ENCODE measurements around the gene MAP4K1.

Gene MAP4K1

DNA sequence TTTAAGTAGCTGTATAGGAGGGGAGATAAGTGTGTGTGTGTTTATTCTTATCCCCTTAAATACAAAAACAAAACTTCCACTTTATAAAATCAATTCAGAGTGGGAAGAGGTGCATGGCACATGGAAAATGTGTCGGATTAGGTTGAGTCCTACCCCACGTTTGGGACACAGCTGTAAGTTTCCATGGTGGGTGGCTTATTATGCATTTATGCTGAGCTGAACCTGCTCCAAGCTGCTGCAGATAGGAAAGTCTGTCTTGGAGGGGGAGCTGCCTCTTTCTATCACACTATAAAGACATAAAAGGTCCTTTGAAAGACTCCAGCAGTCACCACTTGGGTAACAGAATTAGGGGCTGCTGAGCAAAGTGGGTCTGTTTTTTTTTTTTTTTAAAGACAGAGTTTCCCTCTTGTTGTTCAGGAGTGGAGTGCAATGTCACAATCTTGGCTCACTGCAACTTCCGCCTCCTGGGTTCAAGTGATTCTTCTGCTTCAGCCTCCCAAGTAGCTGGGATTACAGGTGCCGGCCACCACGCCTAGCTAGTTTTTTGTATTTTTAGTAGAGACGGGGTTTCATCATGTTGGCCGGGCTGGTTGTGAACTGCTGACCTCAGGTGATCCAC is 44.9 kb upstream of the MAP4K1 start:
- no peak for ATAC-seq
- TF ChIP-seq OSR1 (CRISPR knock-in tag; IDR thresholded peaks at IDR 0.05) (no peak), ZNF8 (CRISPR knock-in tag; IDR thresholded peaks at IDR 0.05) (no peak), ZFP3 (CRISPR knock-in tag; IDR thresholded peaks at IDR 0.05) (no peak), RARB (CRISPR knock-in tag; IDR thresholded peaks at IDR 0.05) (no peak), ISL1 (CRISPR knock-in tag; IDR thresholded peaks at IDR 0.05) (no peak), BACH2 (CRISPR knock-in tag; IDR thresholded peaks at IDR 0.05; ENCODE audit: borderline replicate concordance) (no peak), TOX (CRISPR knock-in tag; IDR thresholded peaks at IDR 0.05; ENCODE audit: borderline replicate concordance) (no peak)
- TF ChIP-seq, protein P1, sequence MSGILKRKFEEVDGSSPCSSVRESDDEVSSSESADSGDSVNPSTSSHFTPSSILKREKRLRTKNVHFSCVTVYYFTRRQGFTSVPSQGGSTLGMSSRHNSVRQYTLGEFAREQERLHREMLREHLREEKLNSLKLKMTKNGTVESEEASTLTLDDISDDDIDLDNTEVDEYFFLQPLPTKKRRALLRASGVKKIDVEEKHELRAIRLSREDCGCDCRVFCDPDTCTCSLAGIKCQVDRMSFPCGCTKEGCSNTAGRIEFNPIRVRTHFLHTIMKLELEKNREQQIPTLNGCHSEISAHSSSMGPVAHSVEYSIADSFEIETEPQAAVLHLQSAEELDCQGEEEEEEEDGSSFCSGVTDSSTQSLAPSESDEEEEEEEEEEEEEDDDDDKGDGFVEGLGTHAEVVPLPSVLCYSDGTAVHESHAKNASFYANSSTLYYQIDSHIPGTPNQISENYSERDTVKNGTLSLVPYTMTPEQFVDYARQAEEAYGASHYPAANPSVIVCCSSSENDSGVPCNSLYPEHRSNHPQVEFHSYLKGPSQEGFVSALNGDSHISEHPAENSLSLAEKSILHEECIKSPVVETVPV (CRISPR knock-in tag; IDR thresholded peaks at IDR 0.05): no peak

DNA sequence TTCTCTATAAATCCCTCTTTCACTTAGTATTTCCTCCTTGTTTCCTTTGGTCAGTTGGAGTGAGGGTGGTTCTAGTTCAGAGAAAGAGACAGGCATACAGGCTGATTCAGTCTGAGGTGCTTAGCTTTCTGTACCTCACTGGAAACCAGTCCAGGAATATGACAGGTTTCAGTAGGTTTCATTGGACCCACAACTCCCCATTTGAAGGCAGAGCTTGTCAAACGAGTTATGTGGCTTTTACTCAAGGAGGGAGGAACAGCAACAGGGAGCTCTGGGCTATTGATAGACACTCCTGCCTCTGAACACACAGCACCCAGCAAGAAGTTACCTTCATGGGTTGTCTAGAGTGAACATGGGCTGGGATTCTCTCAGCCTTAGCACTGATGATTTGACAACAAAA is 44.2 kb upstream of the MAP4K1 start:
- ATAC-seq: no peak
- TF ChIP-seq PPARA (CRISPR knock-in tag; IDR thresholded peaks at IDR 0.05; ENCODE audit: borderline replicate concordance): no peak
- TF ChIP-seq ESRRG (CRISPR knock-in tag; IDR thresholded peaks at IDR 0.05): no peak
- TF ChIP-seq, protein P1 (CRISPR knock-in tag; IDR thresholded peaks at IDR 0.05): no peak
- TF ChIP-seq OSR1 (CRISPR knock-in tag; IDR thresholded peaks at IDR 0.05): no peak
- TF ChIP-seq PATZ1 (CRISPR knock-in tag; IDR thresholded peaks at IDR 0.05; ENCODE audit: borderline replicate concordance): no peak
- TF ChIP-seq CREB5 (CRISPR knock-in tag; IDR thresholded peaks at IDR 0.05; ENCODE audit: low read depth): no peak
- no peak for TF ChIP-seq TOX (CRISPR knock-in tag; IDR thresholded peaks at IDR 0.05; ENCODE audit: borderline replicate concordance)
- no peak for TF ChIP-seq ISL1 (CRISPR knock-in tag; IDR thresholded peaks at IDR 0.05)
- no peak for TF ChIP-seq ZNF565 (CRISPR knock-in tag; conservative IDR thresholded peaks at IDR 0.05; ENCODE audit: low read depth)
- TF ChIP-seq RARB (CRISPR knock-in tag; IDR thresholded peaks at IDR 0.05): no peak
- TF ChIP-seq GLIS3 (CRISPR knock-in tag; IDR thresholded peaks at IDR 0.05): no peak
- no peak for TF ChIP-seq TCF4 (CRISPR knock-in tag; IDR thresholded peaks at IDR 0.05; ENCODE audit: borderline replicate concordance)

DNA sequence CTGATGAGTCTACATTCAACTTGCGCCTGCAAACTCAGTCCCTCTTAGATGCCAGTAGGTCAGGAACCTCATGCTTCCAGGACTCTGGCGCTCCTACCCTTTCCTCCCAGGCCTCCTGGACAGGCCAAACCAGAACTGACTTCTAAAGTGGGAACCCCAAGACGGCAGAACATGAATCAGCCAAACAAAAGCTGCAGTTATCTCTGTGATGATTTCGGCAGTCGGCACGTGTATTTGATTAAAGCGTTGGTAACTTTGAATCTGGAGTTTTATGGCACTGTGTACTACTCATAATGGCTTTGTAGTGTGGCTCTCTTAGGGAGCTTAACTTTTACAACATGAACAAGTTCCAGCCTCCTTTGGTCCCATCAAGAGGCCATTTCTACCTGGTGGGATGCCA is 43.4 kb upstream of the MAP4K1 start:
- no peak for TF ChIP-seq BACH2 (CRISPR knock-in tag; IDR thresholded peaks at IDR 0.05; ENCODE audit: borderline replicate concordance)
- TF ChIP-seq CSDC2 (CRISPR knock-in tag; IDR thresholded peaks at IDR 0.05): no peak
- TF ChIP-seq SNAI2 (CRISPR knock-in tag; IDR thresholded peaks at IDR 0.05): no peak
- TF ChIP-seq ZNF8 (CRISPR knock-in tag; IDR thresholded peaks at IDR 0.05): no peak
- TF ChIP-seq ZNF70 (CRISPR knock-in tag; IDR thresholded peaks at IDR 0.05): no peak
- TF ChIP-seq TSHZ2 (CRISPR knock-in tag; IDR thresholded peaks at IDR 0.05): no peak
- TF ChIP-seq, protein P1 (CRISPR knock-in tag; IDR thresholded peaks at IDR 0.05): no peak
- no peak for TF ChIP-seq ZFP3 (CRISPR knock-in tag; IDR thresholded peaks at IDR 0.05)
- no peak for TF ChIP-seq PPARA (CRISPR knock-in tag; IDR thresholded peaks at IDR 0.05; ENCODE audit: borderline replicate concordance)
- TF ChIP-seq CREB5 (CRISPR knock-in tag; IDR thresholded peaks at IDR 0.05; ENCODE audit: low read depth): no peak
- TF ChIP-seq ZNF565 (CRISPR knock-in tag; conservative IDR thresholded peaks at IDR 0.05; ENCODE audit: low read depth): no peak
- TF ChIP-seq ZFP30 (CRISPR knock-in tag; IDR thresholded peaks at IDR 0.05): no peak
- TF ChIP-seq RARB (CRISPR knock-in tag; IDR thresholded peaks at IDR 0.05): no peak
- TF ChIP-seq OSR1 (CRISPR knock-in tag; IDR thresholded peaks at IDR 0.05): no peak
- no peak for TF ChIP-seq POU6F1 (CRISPR knock-in tag; IDR thresholded peaks at IDR 0.05; ENCODE audit: borderline replicate concordance, low read depth)
- TF ChIP-seq TOX (CRISPR knock-in tag; IDR thresholded peaks at IDR 0.05; ENCODE audit: borderline replicate concordance): no peak
- no peak for ATAC-seq
